Sigmoid colon (tissue), 7 donors: Measurements from ENCODE around the gene METTL27. TPM values are rescaled to one million over a fixed set of nuclear protein-coding genes. Genes with fewer than 3 reads are reported as not detected.
"Not testable (repeated sequence)": the region's sequence is repeated elsewhere in the genome, so short reads cannot be mapped to it uniquely, and the experiment has no call there.

Experiments
- DNase-seq: peaks from one replicate; pipeline ENCODE4 v3.0.0-alpha.2; 2019
- H3K27ac ChIP-seq, 4 donors: fragments of 200-600 bp; sonication (generic); one replicate each; pipeline ENCODE4 v1.5.1; 2016 to 2019; ENCODE audit warnings: mild to moderate bottlenecking in 1 of 4
- H3K27me3 ChIP-seq, 3 donors: fragments of 200-600 bp; sonication (generic); one replicate each; pipeline ENCODE4 v1.5.1; 2019; ENCODE audit warnings: mild to moderate bottlenecking in 1 of 3
- H3K36me3 ChIP-seq, 4 donors: fragments of 200-600 bp; sonication (generic); one replicate each; pipeline ENCODE4 v1.5.1; 2016 to 2019
- H3K4me1 ChIP-seq, 4 donors: fragments of 200-600 bp; sonication (generic); one replicate each; pipeline ENCODE4 v1.5.1; 2017 to 2019
- H3K4me3 ChIP-seq, 4 donors: fragments of 200-600 bp; sonication (generic); one replicate each; pipeline ENCODE4 v1.5.1; 2017 to 2019; ENCODE audit warnings: mild to moderate bottlenecking in 2 of 4, moderate library complexity in 1 of 4
- H3K9me3 ChIP-seq, 4 donors: fragments of 200-600 bp in 3 of 4; sonication (generic) in 3 of 4; one replicate each; pipeline versions ENCODE4 v1.5.1 to v1.6.1; 2013 to 2019
- CTCF ChIP-seq, 4 experiments: fragments of 450-650 bp in 3 of 4; fragments of 200-600 bp in 1 of 4; IDR thresholded peaks; one replicate each; pipeline ENCODE4 v1.5.1; 2016 to 2019; ENCODE audit warnings: antibody characterized with exemption in 4 of 4, mild to moderate bottlenecking in 3 of 4, moderate library complexity in 2 of 4
- EP300 ChIP-seq, 4 donors: sonication (generic); formaldehyde crosslinking; IDR thresholded peaks; one replicate each; pipeline ENCODE4 v1.6.1; 2017; ENCODE audit warnings: antibody characterized with exemption in 4 of 4
- POLR2A ChIP-seq, 2 donors: fragments of 450-650 bp; IDR thresholded peaks; one replicate each; pipeline ENCODE4 v1.6.1; 2016; ENCODE audit warnings: antibody characterized with exemption in 2 of 2, mild to moderate bottlenecking in 2 of 2, moderate library complexity in 2 of 2
- POLR2AphosphoS5 ChIP-seq, 4 donors: sonication (generic); formaldehyde crosslinking; IDR thresholded peaks; one replicate each; pipeline ENCODE4 v1.6.1; 2017; ENCODE audit warnings: antibody characterized with exemption in 4 of 4
- WGBS, 2 donors: extraction: QIAGEN DNeasy Blood & Tissue Kit; methylation state at CpG; one replicate each; pipeline ENCODE4 v1.1.7; 2013; 5-methylcytosine and 5-hydroxymethylcytosine counted together
- intact Hi-C: fragments of 100-400 bp; cut with DNase I; formaldehyde crosslinking; loops from one replicate; pipeline ENCODE4 v1.15.1; 2023
- polyA plus RNA-seq, 3 donors: library from polyadenylated mRNA; stranded (reverse); fragments of 200-250 nt; gene quantifications; one replicate each; pipeline ENCODE4 v1.2.3, GENCODE V29; 2013
- total RNA-seq, 4 donors: library from RNA; depleted of rRNA; stranded (reverse); fragments of >200 nt; gene quantifications; one replicate each; pipeline ENCODE4 v1.1.0, GENCODE V29; 2016
- donor health status: healthy with polysubstance abuse.
- donor health status: Bipolar disorder and iron deficiency.
- donor health status: healthy.

The METTL27 gene
- total and polyA plus RNA-seq, 7 donors: 0.99 to 12.3 (median 2.9) TPM

DNA sequence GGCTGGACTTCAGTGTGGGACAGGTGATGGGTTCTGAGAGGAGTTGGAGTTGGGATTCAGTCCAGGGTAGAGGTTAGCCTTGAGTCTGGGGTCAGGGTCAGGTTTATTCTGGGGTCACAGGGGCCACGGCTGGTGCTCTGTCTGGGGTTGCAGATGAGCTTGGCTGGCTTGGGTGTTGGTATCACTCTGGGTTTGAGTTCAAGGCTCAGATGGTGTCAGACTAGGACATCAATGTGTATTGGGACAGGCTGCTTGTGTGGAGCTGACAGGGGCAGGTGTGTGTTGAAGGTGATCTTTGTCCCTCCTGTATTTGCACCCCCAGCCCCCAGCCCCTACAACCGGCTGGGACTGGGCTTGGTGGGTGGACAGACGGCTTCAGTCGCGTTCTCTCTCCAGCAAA, 45.4 kb upstream of the METTL27 start:
- H3K36me3 ChIP-seq: no peaks in the 10 kb centered on the region
- H3K9me3 ChIP-seq: no peaks in the 10 kb centered on the region
- peaks cover 0 to 24% (median 19%) of the 10 kb centered on the region in 4 donors for H3K4me1 ChIP-seq
- DNase-seq: no peak
- no peak overlapping the region for H3K4me3 ChIP-seq
- no peaks in the 10 kb centered on the region for H3K27me3 ChIP-seq
- no peak for TF ChIP-seq CTCF (IDR thresholded peaks at IDR 0.05)
- intact Hi-C loops: loop anchor here (5.0 kb wide), 1 partner anchor 140 kb away; the partner anchor contains the start of gene ELN
- 86 to 88% methylated on average over 5 of the region's 5 CpGs for WGBS, 2 donors
- peak overlapping the region in 3 of 4 donors; percentile 78 to 84 (median 80) for H3K27ac ChIP-seq

- H3K4me3 ChIP-seq: no peak overlapping the region
- peak overlapping the region; percentile 75 to 84 (median 79) for H3K27ac ChIP-seq
- H3K4me1 ChIP-seq: peaks cover 0 to 21% (median 17%) of the 10 kb centered on the region in 4 donors
- H3K27me3 ChIP-seq: no peaks in the 10 kb centered on the region
- H3K36me3 ChIP-seq: no peaks in the 10 kb centered on the region
- intact Hi-C loops: loop anchor here (5.0 kb wide), 1 partner anchor 141 kb away; the partner anchor contains the start of gene ELN
- no peaks in the 10 kb centered on the region for H3K9me3 ChIP-seq
- DNase-seq: peak; percentile 91
- WGBS, 2 donors: 42 to 80% methylated on average over 25 of the region's 25 CpGs
- TF ChIP-seq POLR2AphosphoS5 (IDR thresholded peaks at IDR 0.05): peak in 3 of 4 donors; percentile 23 to 66 (median 44)
- TF ChIP-seq EP300 (IDR thresholded peaks at IDR 0.05): no peak
Observed at GRCh38 chr7:73885975-73886798, 43.9 kb upstream of the METTL27 start.

- Histone ChIP-seq H3K4me3 (no peak overlapping the region), H3K27me3 (peaks cover 0 to 4% (median 0%) of the 10 kb centered on the region in 3 donors), H3K9me3 (no peaks in the 10 kb centered on the region), H3K4me1 (peaks cover 0 to 21% (median 17%) of the 10 kb centered on the region in 4 donors), H3K27ac (peak overlapping the region in 2 of 4 donors; percentile 80 to 84), H3K36me3 (no peaks in the 10 kb centered on the region)
- DNase-seq: no peak
- TF ChIP-seq POLR2AphosphoS5 (IDR thresholded peaks at IDR 0.05): no peak
- TF ChIP-seq POLR2A (IDR thresholded peaks at IDR 0.05): no peak
- no peak for TF ChIP-seq EP300 (IDR thresholded peaks at IDR 0.05)
- no peak for TF ChIP-seq CTCF (IDR thresholded peaks at IDR 0.05)
- WGBS, 2 donors: 94 to 97% methylated on average over 3 of the region's 3 CpGs
- intact Hi-C loops: loop anchor here (5.0 kb wide), 1 partner anchor 142 kb away; the partner anchor contains the start of gene ELN
Observed at GRCh38 chr7:73885433-73885974, 43.2 kb upstream of the METTL27 start.

- intact Hi-C loops: loop anchor here (5.0 kb wide), 1 partner anchor 142 kb away; the partner anchor contains the start of gene ELN
- H3K27me3 ChIP-seq, H3K4me3 ChIP-seq, H3K9me3 ChIP-seq, H3K36me3 ChIP-seq, DNase-seq, H3K27ac ChIP-seq: not testable (repeated sequence)
- H3K4me1 ChIP-seq: peaks cover 0 to 21% (median 17%) of the 10 kb centered on the region in 4 donors
- 87 to 88% methylated on average over 3 of the region's 3 CpGs for WGBS, 2 donors
Observed at GRCh38 chr7:73884867-73885422, 42.6 kb upstream of the METTL27 start.

DNA sequence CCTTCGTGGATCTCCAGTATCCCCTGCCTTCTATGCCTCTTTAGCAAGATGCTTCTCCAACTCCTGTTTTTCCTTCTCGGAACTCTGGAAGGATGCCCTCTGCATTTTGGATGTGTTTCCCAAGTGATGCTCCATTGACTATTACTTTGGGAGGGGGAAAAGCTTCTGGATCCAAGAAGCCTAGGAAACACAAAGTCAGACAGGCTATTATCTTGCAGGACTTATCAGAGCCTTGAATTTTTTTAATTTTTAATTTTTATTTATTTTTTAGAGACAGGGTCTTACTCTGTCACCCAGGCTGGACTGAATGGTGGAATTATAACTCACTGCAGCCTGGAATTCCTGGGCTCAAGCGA, 39.7 kb upstream of the METTL27 start:
- 88 to 90% methylated on average over 3 of the region's 3 CpGs for WGBS, 2 donors
- TF ChIP-seq CTCF (IDR thresholded peaks at IDR 0.05) (no peak), EP300 (IDR thresholded peaks at IDR 0.05) (no peak), POLR2AphosphoS5 (IDR thresholded peaks at IDR 0.05) (no peak)
- no peaks in the 10 kb centered on the region for H3K9me3 ChIP-seq
- peaks cover 0 to 14% (median 12%) of the 10 kb centered on the region in 4 donors for H3K4me1 ChIP-seq
- no peaks in the 10 kb centered on the region for H3K36me3 ChIP-seq
- peaks cover 0 to 4% (median 0%) of the 10 kb centered on the region in 3 donors for H3K27me3 ChIP-seq
- H3K27ac ChIP-seq: no peak overlapping the region
- no peak overlapping the region for H3K4me3 ChIP-seq
- no peak for DNase-seq
- intact Hi-C loops: no loop called here
